H1 (cell line): ENCODE data around the gene IFNE. TPM values are rescaled to one million over a fixed set of nuclear protein-coding genes. Genes with fewer than 3 reads are reported as not detected.
A peak's percentile ranks its signal among the peaks of the same experiment; 100 is the strongest.

Source experiments
- CTCF ChIA-PET: fragments of 300-600 bp; sonication (Branson Sonifier 250); formaldehyde crosslinking; loops from one replicate; lab custom pipeline; 2021; ENCODE audit not compliant: partially characterized antibody; lab: Charles Lee
- POLR2A ChIA-PET: fragments of 300-600 bp; sonication (Branson Sonifier 250); formaldehyde crosslinking; loops from one replicate; lab custom pipeline; 2021; ENCODE audit warnings: inconsistent platforms; ENCODE audit not compliant: partially characterized antibody; lab: Charles Lee
- DNase-seq, 2 experiments: peaks; one replicate each; pipeline versions ENCODE4 v3.0.0 to v3.0.0-alpha.2; 2010 to 2022; ENCODE audit warnings: low spot score in 2 of 2, low read depth in 1 of 2, mixed read lengths in 1 of 2
- FAIRE-seq: peaks from 2 replicates; lab custom pipeline; 2011; peaks lifted over from hg19 to GRCh38; lab: Jason Lieb, UNC
- H2AFZ ChIP-seq: 2 replicates; pipeline ENCODE4 v1.8.1; 2012; ENCODE audit warnings: low read length, inconsistent platforms
- H2AK5ac ChIP-seq: 2 replicates; pipeline ENCODE4 v1.6.1; 2013; ENCODE audit warnings: low read depth, low read length
- H2BK120ac ChIP-seq: replicated peaks from 2 replicates; pipeline ENCODE3; 2013; ENCODE audit warnings: low read depth, low read length, inconsistent platforms
- H2BK12ac ChIP-seq: 2 replicates; pipeline ENCODE4 v1.6.1; 2013; ENCODE audit warnings: low read depth, low read length
- H2BK15ac ChIP-seq: 2 replicates; pipeline ENCODE4 v1.6.1; 2013; ENCODE audit warnings: low read length
- H2BK20ac ChIP-seq: 2 replicates; pipeline ENCODE4 v1.6.1; 2013; ENCODE audit warnings: low read length
- H2BK5ac ChIP-seq: 2 replicates; pipeline ENCODE4 v1.6.1; 2013; ENCODE audit warnings: low read depth, low read length
- H3K14ac ChIP-seq: 2 replicates; pipeline ENCODE4 v1.6.1; 2013; ENCODE audit warnings: inconsistent platforms; ENCODE audit not compliant: insufficient read length
- H3K18ac ChIP-seq: 2 replicates; pipeline ENCODE4 v1.6.1; 2013; ENCODE audit warnings: low read length; ENCODE audit errors: extremely low read depth
- H3K23ac ChIP-seq: 2 replicates; pipeline ENCODE4 v1.6.1; 2013; ENCODE audit warnings: inconsistent platforms; ENCODE audit not compliant: insufficient read length
- H3K23me2 ChIP-seq: 2 replicates; pipeline ENCODE4 v1.6.1; 2013; ENCODE audit warnings: low read depth, low read length
- H3K27ac ChIP-seq: 2 replicates; pipeline ENCODE4 v1.6.1; 2011; ENCODE audit warnings: low read depth, low read length, inconsistent platforms
- H3K27me3 ChIP-seq, 4 experiments: replicated peaks in 1 of 4; 1 replicate in 1 of 4; 2 replicates in 3 of 4; pipeline versions ENCODE4 v1.6.1 to v1.8.1; 2011 to 2013; ENCODE audit warnings: low read length in 3 of 4, mild to moderate bottlenecking in 3 of 4, inconsistent platforms in 2 of 4, mixed read lengths in 2 of 4, moderate library complexity in 1 of 4; ENCODE audit not compliant: control insufficient read depth in 3 of 4, insufficient read depth in 3 of 4; ENCODE audit errors: extremely low read depth in 1 of 4
- H3K36me3 ChIP-seq, 4 experiments: 2 replicates each; pipeline versions ENCODE4 v1.6.1 to v1.8.1; 2011 to 2013; ENCODE audit warnings: mild to moderate bottlenecking in 4 of 4, low read length in 3 of 4, moderate library complexity in 2 of 4, control low read depth in 1 of 4, inconsistent platforms in 1 of 4; ENCODE audit not compliant: insufficient read depth in 4 of 4, control insufficient read depth in 2 of 4
- H3K4ac ChIP-seq: replicated peaks from 2 replicates; pipeline ENCODE3; 2013; ENCODE audit warnings: low read length, low read depth, mixed read lengths, inconsistent platforms; ENCODE audit not compliant: insufficient read length
- H3K4me1 ChIP-seq, 4 experiments: replicated peaks in 1 of 4; 1 replicate in 1 of 4; 2 replicates in 3 of 4; pipeline versions ENCODE4 v1.6.1 to v1.8.1; 2011 to 2013; ENCODE audit warnings: low read length in 3 of 4, inconsistent platforms in 2 of 4, mixed read lengths in 1 of 4; ENCODE audit not compliant: insufficient read depth in 4 of 4, control insufficient read depth in 3 of 4
- H3K4me2 ChIP-seq, 2 experiments: 2 replicates each; pipeline versions ENCODE4 v1.6.1 to v1.8.1; 2011 to 2013; ENCODE audit warnings: low read depth in 2 of 2, low read length in 2 of 2, control low read depth in 1 of 2, inconsistent platforms in 1 of 2, mild to moderate bottlenecking in 1 of 2; ENCODE audit not compliant: insufficient read depth in 1 of 2
- H3K4me3 ChIP-seq, 4 experiments: fragments of 200-600, 300-600 bp in 1 of 4; sonication (generic), shearing (Covaris generic), sonication (Bioruptor Twin) in 1 of 4; 2 replicates each; pipeline versions ENCODE4 v1.5.1 to v1.8.1; 2011 to 2016; ENCODE audit warnings: low read length in 4 of 4, low read depth in 3 of 4, control low read depth in 2 of 4, inconsistent platforms in 2 of 4, mild to moderate bottlenecking in 2 of 4, mixed read lengths in 1 of 4, moderate library complexity in 1 of 4; ENCODE audit not compliant: insufficient read depth in 2 of 4; ENCODE audit errors: extremely low read depth in 1 of 4
- H3K56ac ChIP-seq: replicated peaks from 2 replicates; pipeline ENCODE3; 2013; ENCODE audit warnings: low read depth, mild to moderate bottlenecking, mixed read lengths, low read length, inconsistent platforms; ENCODE audit not compliant: insufficient read length
- H3K79me1 ChIP-seq: 2 replicates; pipeline ENCODE4 v1.6.1; 2013; ENCODE audit warnings: low read depth, low read length, control low read depth
- H3K79me2 ChIP-seq, 2 experiments: 2 replicates each; pipeline versions ENCODE4 v1.6.1 to v1.8.1; 2012 to 2013; ENCODE audit warnings: low read length in 2 of 2, mild to moderate bottlenecking in 2 of 2, inconsistent platforms in 1 of 2; ENCODE audit not compliant: insufficient read depth in 2 of 2, control insufficient read depth in 1 of 2
- H3K9ac ChIP-seq, 4 experiments: replicated peaks in 1 of 4; 1 replicate in 1 of 4; 2 replicates in 3 of 4; pipeline versions ENCODE4 v1.6.1 to v1.8.1; 2011 to 2013; ENCODE audit warnings: low read depth in 3 of 4, low read length in 3 of 4, control low read depth in 2 of 4, mild to moderate bottlenecking in 2 of 4, moderate library complexity in 2 of 4, inconsistent platforms in 1 of 4; ENCODE audit errors: extremely low read depth in 1 of 4
- H3K9me3 ChIP-seq, 2 experiments: 2 replicates each; pipeline versions ENCODE4 v1.6.1 to v1.8.1; 2012 to 2013; ENCODE audit warnings: mild to moderate bottlenecking in 2 of 2, moderate library complexity in 2 of 2, control low read depth in 1 of 2, inconsistent platforms in 1 of 2, low read depth in 1 of 2, low read length in 1 of 2, mixed read lengths in 1 of 2; ENCODE audit not compliant: insufficient read depth in 2 of 2
- H4K20me1 ChIP-seq, 2 experiments: replicated peaks in 1 of 2; 2 replicates each; pipeline versions ENCODE3 to v1.8.1; 2011 to 2013; ENCODE audit warnings: inconsistent platforms in 2 of 2, low read length in 2 of 2, mild to moderate bottlenecking in 1 of 2; ENCODE audit not compliant: insufficient read depth in 2 of 2, control insufficient read depth in 1 of 2
- H4K5ac ChIP-seq: 2 replicates; pipeline ENCODE4 v1.6.1; 2013; ENCODE audit warnings: low read length, low read depth, mixed read lengths, inconsistent platforms; ENCODE audit not compliant: insufficient read length
- H4K8ac ChIP-seq: 2 replicates; pipeline ENCODE4 v1.8.0; 2013; ENCODE audit warnings: mild to moderate bottlenecking, moderate library complexity, low read length, inconsistent platforms; ENCODE audit not compliant: insufficient read depth; ENCODE audit errors: extremely low read depth
- H4K91ac ChIP-seq: replicated peaks from 2 replicates; pipeline ENCODE3; 2013; ENCODE audit warnings: low read length, mixed read lengths, inconsistent platforms; ENCODE audit not compliant: insufficient read length
- CHD1 ChIP-seq: IDR thresholded peaks from 2 replicates; pipeline ENCODE4 v1.6.1; 2012; ENCODE audit warnings: low read depth, low read length, improper control_type of control experiment
- CTCF ChIP-seq, 3 experiments: IDR thresholded peaks; 1 replicate in 2 of 3; 2 replicates in 1 of 3; pipeline versions ENCODE4 v1.5.1 to v1.6.1; 2011; ENCODE audit warnings: low read length in 3 of 3, mild to moderate bottlenecking in 3 of 3, inconsistent platforms in 2 of 3, low read depth in 1 of 3, moderate library complexity in 1 of 3; ENCODE audit not compliant: insufficient read depth in 1 of 3; ENCODE audit errors: control extremely low read depth in 1 of 3
- GTF2F1 ChIP-seq: IDR thresholded peaks from 2 replicates; pipeline ENCODE4 v1.6.1; 2012; ENCODE audit warnings: low read depth, low read length, improper control_type of control experiment, borderline replicate concordance
- HDAC6 ChIP-seq: IDR thresholded peaks from one replicate; pipeline ENCODE4 v1.7.1; 2012; ENCODE audit warnings: low read depth, mild to moderate bottlenecking, inconsistent platforms, low read length, moderate library complexity
- RAD21 ChIP-seq, 2 experiments: IDR thresholded peaks in 1 of 2; conservative IDR thresholded peaks in 1 of 2; 2 replicates each; pipeline ENCODE4 v1.6.1; 2011; ENCODE audit warnings: low read depth in 2 of 2, low read length in 2 of 2, improper control_type of control experiment in 1 of 2, inconsistent platforms in 1 of 2, mild to moderate bottlenecking in 1 of 2, moderate library complexity in 1 of 2
- RBBP5 ChIP-seq: IDR thresholded peaks from 2 replicates; pipeline ENCODE4 v1.7.1; 2012; ENCODE audit warnings: low read depth, mild to moderate bottlenecking, inconsistent platforms, low read length, moderate library complexity, borderline replicate concordance
- SIRT6 ChIP-seq: IDR thresholded peaks from one replicate; pipeline ENCODE4 v1.7.1; 2012; ENCODE audit warnings: low read length, inconsistent platforms
- WGBS, 2 experiments: shearing (Covaris generic) in 1 of 2; methylation state at CpG; one replicate each; pipeline versions ENCODE4 v1.1.6 to v1.1.7; 2013 to 2015; ENCODE audit warnings: low lambda C conversion rate in 2 of 2, mixed read lengths in 2 of 2, inconsistent platforms in 1 of 2, low coverage in 1 of 2, missing lambda C conversion rate in 1 of 2; ENCODE audit not compliant: insufficient replicate concordance in 2 of 2, insufficient coverage in 1 of 2, insufficient read length in 1 of 2; ENCODE audit errors: extremely low coverage in 1 of 2, missing lambda C conversion rate in 1 of 2; 5-methylcytosine and 5-hydroxymethylcytosine counted together
- polyA plus RNA-seq, 7 experiments: library from polyadenylated mRNA; depleted of rRNA in 3 of 7; stranded (reverse) in 5 of 7; unstranded in 2 of 7; fragments of >200 nt in 5 of 7; fragments of 200-250 nt in 2 of 7; gene quantifications; 1 replicate in 5 of 7; 2 replicates in 1 of 7; 4 replicates in 1 of 7; pipeline versions ENCODE4 v1.2.1 to v1.2.3, GENCODE V29; 2011 to 2013; ENCODE audit warnings: missing spikeins in 2 of 7, mixed read lengths in 2 of 7
- total RNA-seq: library from RNA; stranded (reverse); fragmentation: NEBNext Ultra II Directional; extraction: Animal tissue kit (Norgen Biotek cat#: 25700); gene quantifications from 2 replicates; pipeline ENCODE4 v1.2.1, GENCODE V29; 2021

IFNE gene
- total and polyA plus RNA-seq, 2 of the 8 experiments (the other 6 are each of a cell fraction or from before 2014, with no cell fraction given), result 0.08 TPM; not detected in 1

- Histone ChIP-seq H3K27me3 (no peaks in the 10 kb centered on the region), H4K5ac (no peak overlapping the region), H3K56ac (no peak overlapping the region), H2BK15ac (no peak overlapping the region), H3K9me3 (no peaks in the 10 kb centered on the region), H2AK5ac (no peak overlapping the region), H3K18ac (no peak overlapping the region), H3K79me1 (no peaks in the 10 kb centered on the region), H2BK120ac (no peak overlapping the region), H3K4me1 (no peaks in the 10 kb centered on the region), H2AFZ (no peak overlapping the region), H4K8ac (no peak overlapping the region), H4K91ac (no peak overlapping the region), H3K4ac (no peak overlapping the region), H2BK12ac (no peak overlapping the region), H3K4me3 (no peak overlapping the region), H3K23me2 (no peaks in the 10 kb centered on the region), H2BK5ac (no peak overlapping the region), H3K9ac (no peak overlapping the region), H3K23ac (no peak overlapping the region), H4K20me1 (no peaks in the 10 kb centered on the region), H3K27ac (no peak overlapping the region)
- no peak for DNase-seq
- CTCF ChIA-PET, result interaction anchor here (0.7 to 2.2 kb wide), 10 partner anchors 9 to 299 kb away, joined by 3 to 8 read pairs (median 4); no protein-coding TSS in a partner anchor
- WGBS, 2 experiments, result 92% methylated on average over 1 of the region's 1 CpG; no CpG with 5 or more reads in 1 of the 2 experiments
- TF ChIP-seq SIRT6 (no peak), GTF2F1 (no peak), RAD21 (IDR thresholded peaks at IDR 0.05 in 1 of 2, conservative IDR thresholded peaks at IDR 0.05 in 1 of 2; ENCODE audit: low read depth in 2 of 2, low read length in 2 of 2) (peak; percentile 31 to 36; a peak in 3 of 4 replicates), RBBP5 (no peak), CTCF (IDR thresholded peaks at IDR 0.05; ENCODE audit: control extremely low read depth in 1 of 3, insufficient read depth in 1 of 3, low read depth in 1 of 3, low read length in 3 of 3) (peak in 1 of 3 experiments; percentile 11; a peak in 1 of 4 replicates), CHD1 (no peak), HDAC6 (no peak)
- TF ChIP-seq, all 59 proteins: peak for 2
- POLR2A ChIA-PET, result no interaction called here
- Histone ChIP-seq H3K36me3 (no peaks in the 10 kb centered on the region), H3K79me2 (no peaks in the 10 kb centered on the region), H3K4me2 (no peak overlapping the region; a peak in 1 of 4 replicates), H2BK20ac (no peak overlapping the region), H3K14ac (no peak overlapping the region)
- FAIRE-seq, result no peak
Measured at GRCh38 chr9:21491756-21492155, 9.6 kb upstream of the IFNE start.
